WTC11 (cell line): ENCODE data around the gene TCTN2. TPM values are rescaled to one million over a fixed set of nuclear protein-coding genes. Genes with fewer than 3 reads are reported as not detected.

Source experiments
- ATAC-seq: fragments of 200-7000 bp; cut with Tn5 transposase; 2 replicates; pipeline ENCODE4 v1.10.0; 2021; ENCODE audit warnings: mild to moderate bottlenecking, moderate library complexity
- CTCF ChIA-PET: fragments of 300-600 bp; sonication (Branson Sonifier 250); formaldehyde crosslinking; loops from one replicate; lab custom pipeline; 2021; ENCODE audit warnings: antibody characterized with exemption; lab: Charles Lee
- POLR2A ChIA-PET: fragments of 350-600 bp; sonication (Branson Sonifier 250); formaldehyde crosslinking; loops from one replicate; lab custom pipeline; 2021; ENCODE audit warnings: antibody characterized with exemption; lab: Charles Lee
- DNase-seq: peaks from one replicate; pipeline ENCODE4 v3.0.0; 2021; ENCODE audit warnings: low spot score
- H3K27ac Mint-ChIP-seq: 2 replicates; pipeline ENCODE4 v1.8.0; 2021; ENCODE audit warnings: mixed read lengths
- H3K27me3 Mint-ChIP-seq: 2 replicates; pipeline ENCODE4 v1.8.0; 2021; ENCODE audit warnings: low read depth, mild to moderate bottlenecking, moderate library complexity, mixed read lengths
- H3K36me3 Mint-ChIP-seq: 2 replicates; pipeline ENCODE4 v1.8.0; 2021; ENCODE audit warnings: mixed read lengths
- H3K4me1 Mint-ChIP-seq: 2 replicates; pipeline ENCODE4 v1.8.0; 2022; ENCODE audit warnings: mixed read lengths
- H3K4me3 Mint-ChIP-seq: 2 replicates; pipeline ENCODE4 v1.8.0; 2021; ENCODE audit warnings: mild to moderate bottlenecking, moderate library complexity, mixed read lengths
- H3K9me3 Mint-ChIP-seq: 2 replicates; pipeline ENCODE4 v1.8.0; 2021; ENCODE audit warnings: mixed read lengths
- ATF1 ChIP-seq: sonication (generic); formaldehyde crosslinking; IDR thresholded peaks from 2 replicates; pipeline ENCODE4 v1.8.1; 2023; ENCODE audit warnings: mild to moderate bottlenecking, moderate library complexity, missing genetic modification reagents
- CTCF ChIP-seq: fragments of 200-600 bp; IDR thresholded peaks from 2 replicates; pipeline ENCODE4 v1.8.0; 2022; ENCODE audit warnings: antibody characterized with exemption
- EMX1 ChIP-seq: fragments of 250-450 bp; sonication (Bioruptor Pico); IDR thresholded peaks from 2 replicates; pipeline ENCODE4 v1.8.0; 2021; ENCODE audit warnings: mild to moderate bottlenecking
- FOXP4 ChIP-seq: sonication (generic); formaldehyde crosslinking; IDR thresholded peaks from 2 replicates; pipeline ENCODE4 v1.8.0; 2022; ENCODE audit warnings: mild to moderate bottlenecking, missing genetic modification reagents
- IRF1 ChIP-seq: sonication (generic); formaldehyde crosslinking; IDR thresholded peaks from 2 replicates; pipeline ENCODE4 v1.8.0; 2023; ENCODE audit warnings: missing genetic modification reagents
- MYBL2 ChIP-seq: sonication (generic); formaldehyde crosslinking; IDR thresholded peaks from 2 replicates; pipeline ENCODE4 v1.8.1; 2023; ENCODE audit warnings: mild to moderate bottlenecking, moderate library complexity, missing genetic modification reagents
- PREB ChIP-seq: sonication (generic); formaldehyde crosslinking; IDR thresholded peaks from 2 replicates; pipeline ENCODE4 v1.8.1; 2022; ENCODE audit warnings: mild to moderate bottlenecking, missing genetic modification reagents, moderate library complexity, borderline replicate concordance
- PRRX2 ChIP-seq: fragments of 250-450 bp; sonication (Bioruptor Pico); IDR thresholded peaks from 2 replicates; pipeline ENCODE4 v1.8.0; 2021; ENCODE audit warnings: mild to moderate bottlenecking
- STAT6 ChIP-seq: sonication (generic); formaldehyde crosslinking; conservative IDR thresholded peaks from 2 replicates; pipeline ENCODE4 v1.8.1; 2023; ENCODE audit warnings: mild to moderate bottlenecking, low read depth, missing genetic modification reagents, moderate library complexity
- TEAD1 ChIP-seq: sonication (generic); formaldehyde crosslinking; IDR thresholded peaks from 2 replicates; pipeline ENCODE4 v1.8.0; 2022; ENCODE audit warnings: mild to moderate bottlenecking, missing genetic modification reagents
- ZNF138 ChIP-seq: sonication (generic); formaldehyde crosslinking; conservative IDR thresholded peaks from 2 replicates; pipeline ENCODE4 v1.8.1; 2022; ENCODE audit warnings: mild to moderate bottlenecking, moderate library complexity, missing genetic modification reagents
- ZNF512 ChIP-seq: sonication (generic); formaldehyde crosslinking; IDR thresholded peaks from 2 replicates; pipeline ENCODE4 v1.8.1; 2022; ENCODE audit warnings: missing genetic modification reagents, borderline replicate concordance
- total RNA-seq: library from RNA; stranded (reverse); gene quantifications from 3 replicates; pipeline ENCODE4 v1.2.3, GENCODE V29; 2021
- TF ChIP-seq, protein P1 (sequence below): fragments of 250-450 bp; sonication (Bioruptor Pico); IDR thresholded peaks from 2 replicates; pipeline ENCODE4 v1.8.0; 2021; ENCODE audit warnings: mild to moderate bottlenecking
- TF ChIP-seq, protein P2 (sequence below): sonication (generic); formaldehyde crosslinking; conservative IDR thresholded peaks from 2 replicates; pipeline ENCODE4 v1.8.1; 2022; ENCODE audit warnings: mild to moderate bottlenecking, missing genetic modification reagents

Gene TCTN2
- total RNA-seq, 1 experiment from 2014 or later, result 6.2 TPM

DNA sequence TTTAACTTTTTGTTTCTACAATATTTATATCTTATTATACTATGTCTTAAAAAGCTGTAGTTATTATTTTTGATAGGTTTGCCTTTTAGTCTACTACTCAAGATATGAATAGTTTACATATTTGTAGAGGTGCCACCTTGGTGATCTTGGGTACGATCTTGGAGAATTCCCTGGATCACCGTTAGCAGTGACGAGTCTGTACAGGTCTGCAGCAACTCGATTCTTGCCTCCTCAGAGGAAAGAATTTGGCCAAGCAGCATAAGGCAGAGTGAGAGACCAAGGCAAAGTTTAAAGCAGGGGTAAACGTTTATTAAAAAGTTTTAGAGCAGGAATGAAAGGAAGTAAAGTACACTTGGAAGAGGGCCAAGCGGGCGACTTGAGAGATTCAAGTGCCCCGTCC lies 3.1 kb upstream of the TCTN2 start:
- Mint-ChIP-seq H3K27me3 (no peaks in the 10 kb centered on the region; the same call in 1 of the 2 replicates), H3K36me3 (peaks cover 6% of the 10 kb centered on the region), H3K4me1 (peaks cover 4% of the 10 kb centered on the region; the same call in 1 of the 2 replicates), H3K4me3 (no peak overlapping the region), H3K27ac (no peak overlapping the region), H3K9me3 (no peaks in the 10 kb centered on the region)
- no peak for TF ChIP-seq MYBL2 (CRISPR knock-in tag)
- no peak for TF ChIP-seq IRF1
- no peak for TF ChIP-seq PRRX2 (CRISPR knock-in tag)
- no peak for TF ChIP-seq ATF1 (CRISPR knock-in tag)
- TF ChIP-seq CTCF, result no peak
- TF ChIP-seq PREB (CRISPR knock-in tag), result no peak
- TF ChIP-seq, protein P1, sequence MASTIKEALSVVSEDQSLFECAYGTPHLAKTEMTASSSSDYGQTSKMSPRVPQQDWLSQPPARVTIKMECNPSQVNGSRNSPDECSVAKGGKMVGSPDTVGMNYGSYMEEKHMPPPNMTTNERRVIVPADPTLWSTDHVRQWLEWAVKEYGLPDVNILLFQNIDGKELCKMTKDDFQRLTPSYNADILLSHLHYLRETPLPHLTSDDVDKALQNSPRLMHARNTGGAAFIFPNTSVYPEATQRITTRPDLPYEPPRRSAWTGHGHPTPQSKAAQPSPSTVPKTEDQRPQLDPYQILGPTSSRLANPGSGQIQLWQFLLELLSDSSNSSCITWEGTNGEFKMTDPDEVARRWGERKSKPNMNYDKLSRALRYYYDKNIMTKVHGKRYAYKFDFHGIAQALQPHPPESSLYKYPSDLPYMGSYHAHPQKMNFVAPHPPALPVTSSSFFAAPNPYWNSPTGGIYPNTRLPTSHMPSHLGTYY (CRISPR knock-in tag), result no peak
- no peak for TF ChIP-seq TEAD1 (CRISPR knock-in tag)
- no peak for TF ChIP-seq ZNF138 (CRISPR knock-in tag)
- no peak for TF ChIP-seq ZNF512 (CRISPR knock-in tag)
- no peak for TF ChIP-seq STAT6 (CRISPR knock-in tag)
- TF ChIP-seq EMX1 (CRISPR knock-in tag), result no peak
- TF ChIP-seq, protein P2, sequence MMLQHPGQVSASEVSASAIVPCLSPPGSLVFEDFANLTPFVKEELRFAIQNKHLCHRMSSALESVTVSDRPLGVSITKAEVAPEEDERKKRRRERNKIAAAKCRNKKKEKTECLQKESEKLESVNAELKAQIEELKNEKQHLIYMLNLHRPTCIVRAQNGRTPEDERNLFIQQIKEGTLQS, result no peak
- TF ChIP-seq FOXP4 (CRISPR knock-in tag), result no peak
- ChIA-PET POLR2A (no interaction called here), CTCF (no interaction called here)
- no peak for DNase-seq
- ATAC-seq, result no peak
